HG03280 (cell line): Measurements from ENCODE around the gene NAT14.
A peak's percentile ranks its signal among the peaks of the same experiment; 100 is the strongest.

Experiments used
- ATAC-seq: cut with Tn5 transposase; IDR thresholded peaks from one replicate; pipeline ENCODE4 v1.9.1; 2021; ENCODE audit warnings: mild to moderate bottlenecking, moderate library complexity; ENCODE audit not compliant: unreplicated experiment

The NAT14 gene

GRCh38 chr19:55498246-55498840 is 13.4 kb downstream of the NAT14 start:
- ATAC-seq = no peak

- no peak for ATAC-seq
These were observed 15.5 kb downstream of the NAT14 start for GRCh38 chr19:55500368-55500952.

DNA sequence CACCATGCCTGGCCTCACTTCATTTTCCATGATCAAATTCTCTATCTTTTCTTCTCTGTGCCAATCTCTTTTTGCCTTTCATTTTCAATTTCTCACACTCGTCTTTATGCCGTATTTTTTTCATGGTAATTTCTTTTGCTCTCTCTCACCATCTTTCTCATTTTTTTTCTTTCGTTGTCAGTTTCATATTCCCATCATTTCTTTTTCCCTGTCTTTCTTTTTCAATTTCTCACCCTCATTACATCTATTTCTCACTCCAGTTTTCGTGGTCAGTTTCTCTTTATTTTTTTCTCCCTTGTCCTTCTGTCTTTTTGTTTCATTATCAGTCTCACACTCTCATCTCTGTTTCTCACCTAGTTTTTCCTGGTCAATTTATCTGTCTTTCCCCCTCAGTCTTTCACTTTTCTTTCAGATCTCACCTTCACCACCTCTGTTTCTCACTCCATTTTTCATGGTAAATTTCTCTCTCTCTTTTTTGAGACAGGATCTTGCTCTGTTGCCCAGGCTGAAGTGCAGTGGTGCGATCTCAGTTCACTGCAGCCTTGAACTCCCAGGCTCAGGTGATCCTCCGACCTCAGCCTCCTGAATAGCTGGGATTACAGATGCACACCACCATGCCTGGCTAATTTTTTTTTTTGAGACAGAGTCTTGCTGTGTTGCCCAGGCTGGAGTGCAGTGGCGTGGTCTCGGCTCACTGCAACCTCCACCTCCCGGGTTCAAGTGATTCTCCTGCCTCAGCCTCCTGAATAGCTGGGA is 17.4 kb downstream of the NAT14 start:
- no peak for ATAC-seq

DNA sequence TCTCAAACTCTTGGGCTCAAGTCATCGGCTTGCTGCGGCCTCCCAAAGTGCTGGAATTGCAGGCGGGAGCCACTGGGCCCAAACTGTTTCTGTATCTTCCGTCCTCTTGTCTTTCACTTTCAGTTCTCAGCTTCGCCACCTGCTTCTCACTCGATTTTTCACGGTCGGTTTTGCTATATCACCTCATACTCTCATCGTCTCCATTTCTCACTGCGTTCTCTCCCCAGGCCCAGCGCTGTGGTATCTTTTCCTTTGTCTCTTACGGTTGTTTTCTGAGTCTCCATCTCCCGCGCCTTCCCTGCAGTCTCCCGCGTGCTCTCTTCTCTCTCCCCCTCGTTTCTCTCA is 18.1 kb downstream of the NAT14 start:
- no peak for ATAC-seq

DNA sequence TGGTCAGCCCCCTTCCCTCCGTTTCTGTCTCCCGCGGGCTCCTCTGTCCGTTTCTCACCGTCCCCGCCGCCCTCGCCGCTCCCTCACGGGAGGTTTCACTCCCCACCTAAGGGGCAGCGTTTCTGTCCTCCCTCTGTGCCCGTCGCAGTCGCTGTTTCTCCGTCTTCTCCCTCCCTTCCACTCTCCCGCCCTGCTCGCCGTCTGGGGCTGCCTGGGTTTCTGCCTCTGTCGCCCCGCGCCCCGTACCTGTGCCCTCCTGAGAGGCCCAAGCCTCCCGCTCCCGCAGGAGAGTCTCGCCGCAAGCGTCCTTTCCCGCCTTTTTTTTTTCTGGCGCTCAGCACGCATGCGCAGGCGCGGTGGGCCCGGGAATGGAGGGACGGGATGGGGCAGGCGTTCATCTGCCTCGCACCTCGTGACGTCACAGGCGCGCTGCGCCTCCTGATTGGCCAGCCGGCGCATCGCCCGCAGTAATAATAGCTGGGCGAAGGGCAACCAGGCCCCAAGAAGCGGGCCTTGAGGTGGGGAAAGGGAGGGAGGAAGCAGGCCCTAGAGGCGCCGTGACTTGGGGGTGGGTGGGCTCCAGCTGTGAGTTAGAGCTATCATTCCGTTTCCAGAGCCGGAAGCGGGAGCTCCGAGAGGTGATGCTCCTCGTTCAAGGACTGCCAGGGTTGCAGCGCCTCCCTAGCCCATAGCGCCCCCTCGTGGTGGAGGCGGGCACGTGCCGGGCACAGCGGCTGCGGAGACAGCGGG is 18.7 kb downstream of the NAT14 start:
- ATAC-seq = peak; percentile 89

DNA sequence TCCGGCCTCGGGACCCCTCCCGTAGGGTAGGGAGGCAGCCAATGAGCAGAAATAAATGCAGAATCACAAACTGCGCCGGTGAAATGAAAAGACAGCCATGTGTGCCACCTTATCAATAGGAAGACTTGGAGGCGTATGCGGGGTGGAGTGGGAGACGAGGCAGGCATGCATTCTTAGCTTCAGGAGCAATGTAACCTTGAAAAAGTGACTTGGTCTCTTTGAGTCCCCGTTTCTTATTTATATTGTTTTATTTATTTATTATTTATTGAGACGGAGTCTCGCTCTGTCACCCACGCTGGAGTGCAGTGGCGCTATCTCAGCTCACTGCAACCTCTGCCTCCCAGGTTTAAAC is 19.2 kb downstream of the NAT14 start:
- no peak for ATAC-seq

GRCh38 chr19:55504981-55505380 is 20.0 kb downstream of the NAT14 start:
- ATAC-seq = no peak

- ATAC-seq = no peak
These were observed 23.1 kb downstream of the NAT14 start for GRCh38 chr19:55508120-55508519.

DNA sequence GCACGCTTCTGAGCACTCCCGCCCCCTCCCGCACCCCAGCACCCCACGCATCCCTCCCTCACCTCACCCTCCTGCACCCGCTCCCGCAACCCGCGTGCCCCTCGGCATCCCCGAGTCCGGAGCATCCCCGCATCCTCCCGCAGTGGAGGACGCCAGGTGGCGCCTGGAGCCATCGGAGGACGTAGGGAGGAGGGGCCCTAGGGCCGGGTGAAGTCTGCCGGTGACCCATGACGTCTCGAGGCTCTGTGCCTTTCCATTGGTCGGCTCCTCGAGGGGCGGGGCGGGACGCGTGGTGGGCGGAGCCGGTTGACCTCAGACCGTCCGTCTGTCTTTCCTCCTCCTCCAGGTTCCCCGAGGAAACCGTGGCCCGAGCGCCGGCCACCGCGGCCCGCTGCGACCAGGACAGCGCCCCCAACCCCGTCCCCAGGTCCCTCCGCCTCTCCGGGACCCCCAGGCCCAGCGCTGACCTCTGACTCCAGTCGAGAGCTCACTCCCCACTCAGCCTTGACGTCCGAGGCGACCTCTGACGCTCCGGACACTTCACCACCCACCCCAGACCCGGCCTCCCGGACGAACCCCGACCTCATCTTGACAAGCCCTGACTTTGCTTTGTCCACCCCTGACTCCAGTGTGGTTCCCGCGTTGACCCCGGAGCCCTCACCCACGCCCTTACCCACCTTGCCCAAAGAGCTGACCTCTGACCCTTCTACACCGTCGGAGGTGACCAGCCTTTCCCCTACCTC is 32.1 kb downstream of the NAT14 start:
- peak; percentile 99 for ATAC-seq

GRCh38 chr19:55519451-55520311 is 34.7 kb downstream of the NAT14 start:
- no peak for ATAC-seq

GRCh38 chr19:55520691-55521292 is 35.8 kb downstream of the NAT14 start:
- no peak for ATAC-seq

GRCh38 chr19:55525289-55526101 is 40.5 kb downstream of the NAT14 start:
- ATAC-seq = no peak

- no peak for ATAC-seq
These were observed 41.5 kb downstream of the NAT14 start for GRCh38 chr19:55526216-55527196.

DNA sequence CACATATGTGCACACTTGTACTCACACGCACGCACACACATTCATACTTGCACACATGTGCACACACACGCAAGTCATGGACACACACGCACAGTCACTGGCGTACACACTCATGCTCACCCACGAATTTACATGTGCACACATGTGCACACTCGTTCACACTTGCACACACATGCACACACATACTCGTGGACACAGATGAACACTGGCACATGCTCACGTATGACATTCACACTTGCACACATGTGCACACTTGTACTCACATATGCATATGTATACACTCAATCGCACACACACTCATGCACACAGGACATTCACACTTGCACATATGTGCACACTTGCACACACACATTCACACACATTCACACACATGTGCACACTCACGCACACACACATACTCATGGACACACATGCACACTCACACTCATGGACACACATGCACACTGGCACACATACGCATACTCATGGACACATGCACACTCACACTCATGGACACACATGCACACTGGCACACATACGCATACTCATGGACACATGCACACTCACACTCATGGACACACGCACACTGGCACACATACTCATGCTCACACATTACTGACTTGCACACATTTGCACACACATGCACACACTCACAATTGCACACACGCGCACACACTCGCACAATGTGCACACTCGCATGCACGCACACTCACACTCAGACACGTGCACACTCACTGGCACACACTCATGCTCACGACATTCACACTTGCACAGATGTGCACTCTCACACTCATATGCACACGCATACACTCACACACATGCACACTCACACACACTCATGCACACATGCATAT is 42.4 kb downstream of the NAT14 start:
- no peak for ATAC-seq

DNA sequence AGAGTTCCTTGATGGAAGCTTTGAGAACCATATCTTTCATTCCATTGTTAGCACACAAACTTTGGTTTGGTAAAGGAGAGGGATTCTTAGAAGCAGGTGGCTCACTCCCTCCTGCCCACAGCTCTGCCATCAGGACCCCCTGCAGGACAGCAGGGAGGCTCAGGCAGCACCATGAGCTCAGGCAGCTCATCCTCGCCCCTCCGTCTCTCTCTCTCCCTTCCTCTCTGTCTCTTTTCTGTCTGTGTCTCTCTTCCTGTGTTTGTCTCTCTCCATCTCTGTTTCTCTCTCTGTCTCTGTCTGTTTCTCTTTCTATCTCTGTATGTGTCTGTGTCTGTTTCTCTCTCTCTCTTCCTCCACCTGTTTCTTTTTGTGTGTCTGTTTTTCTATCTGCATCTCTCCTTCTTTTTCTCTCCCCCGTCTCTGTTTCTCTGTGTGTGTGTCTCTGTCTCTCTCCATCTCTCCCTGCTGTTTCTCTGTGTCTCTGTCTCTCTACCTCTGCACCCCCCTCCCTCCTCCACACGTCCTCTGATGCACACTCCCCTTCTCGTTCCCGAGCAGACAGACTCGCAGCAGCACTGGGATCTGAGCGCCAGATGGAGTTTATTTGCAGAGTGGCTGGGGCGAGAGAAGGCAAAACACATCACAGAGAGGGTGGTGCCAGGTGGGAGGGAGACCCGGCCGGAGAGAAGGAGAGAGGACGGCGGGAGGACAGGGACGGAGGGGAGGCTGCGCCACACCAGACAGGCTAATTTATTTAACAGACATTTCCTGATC is 43.2 kb downstream of the NAT14 start:
- no peak for ATAC-seq

- ATAC-seq = no peak
These were observed 44.7 kb downstream of the NAT14 start for GRCh38 chr19:55529636-55530234.
